GM12878 (cell line): ENCODE results near the gene IL15. TPM values are rescaled to one million over a fixed set of nuclear protein-coding genes. Genes with fewer than 3 reads are reported as not detected.

Experiments
- ATAC-seq: fragments of 200-7000 bp; cut with Tn5 transposase; 3 replicates; pipeline ENCODE4 v1.9.1; 2020; ENCODE audit warnings: mild to moderate bottlenecking, moderate library complexity
- BruUV-seq: library from RNA; stranded (reverse); fragments of 400-500 nt; replicated peaks from 2 replicates; lab custom pipeline; 2021; lab: Mats Ljungman, UMichigan
- CTCF ChIA-PET: fragments of 300-600 bp; sonication (Branson Sonifier 250); formaldehyde crosslinking; extraction: SDS; loops from one replicate; lab custom pipeline; 2021; ENCODE audit warnings: inconsistent platforms; lab: Yijun Ruan, JAX
- POLR2A ChIA-PET: fragments of 350-600 bp; formaldehyde crosslinking; extraction: SDS; loops from one replicate; lab custom pipeline; 2021; ENCODE audit warnings: inconsistent platforms; lab: Charles Lee
- RAD21 ChIA-PET: fragments of 300-600 bp; sonication (Branson Sonifier 250); formaldehyde crosslinking; loops from one replicate; lab custom pipeline; 2023; ENCODE audit warnings: antibody characterized with exemption; ENCODE audit not compliant: unreplicated experiment; lab: Charles Lee
- SMC1A ChIA-PET: fragments of 300-600 bp; sonication (Branson Sonifier 250); formaldehyde crosslinking; loops from one replicate; lab custom pipeline; 2023; ENCODE audit not compliant: unreplicated experiment, uncharacterized antibody; lab: Charles Lee
- DNase-seq: peaks from one replicate; pipeline ENCODE4 v3.0.0-alpha.2; 2011; ENCODE audit warnings: low read depth, low spot score
- FAIRE-seq: peaks from 3 replicates; lab custom pipeline; 2011; peaks lifted over from hg19 to GRCh38; lab: Jason Lieb, UNC
- H2AFZ ChIP-seq: 2 replicates; pipeline ENCODE4 v1.6.0; 2011; ENCODE audit warnings: low read depth, low read length, control low read depth; ENCODE audit not compliant: control insufficient read depth
- H3K27ac ChIP-seq: 2 replicates; pipeline ENCODE4 v1.5.1; 2011; ENCODE audit warnings: control low read depth; ENCODE audit not compliant: control insufficient read depth, insufficient read depth
- H3K27me3 ChIP-seq, 2 experiments: replicated peaks in 1 of 2; 2 replicates each; pipeline versions ENCODE4 v1.6.0 to v1.6.1; 2011; ENCODE audit warnings: low read length in 1 of 2; ENCODE audit not compliant: control insufficient read depth in 2 of 2, insufficient read depth in 2 of 2
- H3K36me3 ChIP-seq, 2 experiments: 2 replicates each; pipeline ENCODE4 v1.5.1; 2011; ENCODE audit warnings: low read length in 1 of 2; ENCODE audit not compliant: control insufficient read depth in 2 of 2, insufficient read depth in 2 of 2
- H3K4me1 ChIP-seq: 2 replicates; pipeline ENCODE4 v1.6.1; 2011; ENCODE audit warnings: mild to moderate bottlenecking, low read length, moderate library complexity, mixed read lengths; ENCODE audit not compliant: control insufficient read depth, insufficient read depth
- H3K4me2 ChIP-seq: 2 replicates; pipeline ENCODE4 v1.6.0; 2011; ENCODE audit warnings: control low read depth; ENCODE audit not compliant: control insufficient read depth, insufficient read depth
- H3K4me3 ChIP-seq: fragments of 200-600 bp; sonication (generic); 2 replicates; pipeline ENCODE4 v1.5.1; 2016
- H3K79me2 ChIP-seq: 2 replicates; pipeline ENCODE4 v1.6.0; 2011; ENCODE audit warnings: low read length; ENCODE audit not compliant: control insufficient read depth, insufficient read depth
- H3K9ac ChIP-seq: 2 replicates; pipeline ENCODE4 v1.8.0; 2011; ENCODE audit warnings: low read length, control low read depth, mixed read lengths; ENCODE audit not compliant: control insufficient read depth, insufficient read depth
- H3K9me3 ChIP-seq: replicated peaks from 3 replicates; pipeline ENCODE4 v1.5.1; 2011; ENCODE audit warnings: mild to moderate bottlenecking, low read length; ENCODE audit not compliant: control insufficient read depth, insufficient read depth
- H4K20me1 ChIP-seq: 2 replicates; pipeline ENCODE4 v1.6.0; 2011; ENCODE audit not compliant: control insufficient read depth, insufficient read depth
- BRCA1 ChIP-seq: IDR thresholded peaks from 2 replicates; pipeline ENCODE4 v1.6.1; 2011; ENCODE audit warnings: low read depth, low read length, improper control_type of control experiment
- MTA3 ChIP-seq: IDR thresholded peaks from 2 replicates; pipeline ENCODE4 v1.6.1; 2012; ENCODE audit warnings: low read length, inconsistent platforms, borderline replicate concordance
- POU2F2 ChIP-seq: IDR thresholded peaks from 3 replicates; pipeline ENCODE4 v1.6.1; 2011; ENCODE audit warnings: low read depth, mild to moderate bottlenecking, low read length, borderline replicate concordance
- RAD51 ChIP-seq: fragments of 450-650 bp; IDR thresholded peaks from 2 replicates; pipeline ENCODE4 v1.6.1; 2016; ENCODE audit warnings: moderate library complexity, mild to moderate bottlenecking, inconsistent platforms
- RCOR1 ChIP-seq: conservative IDR thresholded peaks from 2 replicates; pipeline ENCODE4 v1.6.1; 2012; ENCODE audit warnings: low read depth, low read length, improper control_type of control experiment
- SPI1 ChIP-seq: IDR thresholded peaks from 2 replicates; pipeline ENCODE4 v1.6.1; 2011; ENCODE audit warnings: low read depth, mild to moderate bottlenecking, low read length, moderate library complexity, borderline replicate concordance; ENCODE audit not compliant: insufficient read depth
- WGBS: methylation state at CpG from one replicate; pipeline ENCODE4 v1.1.6; 2016; ENCODE audit warnings: low lambda C conversion rate; ENCODE audit not compliant: insufficient replicate concordance, insufficient coverage; ENCODE audit errors: missing lambda C conversion rate; 5-methylcytosine and 5-hydroxymethylcytosine counted together
- in situ Hi-C: fragments of 300-500 bp; cut with MboI; formaldehyde crosslinking; loops from 9 replicates; pipeline ENCODE4 v1.14.3; 2018; ENCODE audit warnings: mixed read lengths
- intact Hi-C: fragments of 100-400 bp; cut with micrococcal nuclease; formaldehyde crosslinking; loops from one replicate; pipeline ENCODE4 v1.14.2; 2022; ENCODE audit not compliant: unreplicated experiment
- polyA plus RNA-seq, 11 experiments: library from polyadenylated mRNA; depleted of rRNA in 4 of 11; unstranded in 6 of 11; stranded (reverse) in 5 of 11; fragments of >200 nt; fragmentation: Nextera tagmentation in 4 of 11; fragmentation: Illumina TruSeq in 1 of 11; extraction: Ambion mirVana in 4 of 11; extraction: Trizol in 1 of 11; gene quantifications; 1 replicate in 1 of 11; 2 replicates in 10 of 11; pipeline versions ENCODE4 v1.2.1 to v1.2.3, GENCODE V29; 2011 to 2016; ENCODE audit warnings: inconsistent platforms in 2 of 11, missing spikeins in 2 of 11, low read depth in 1 of 11
- total RNA-seq, 4 experiments: library from RNA; depleted of rRNA in 3 of 4; stranded (reverse); fragments of >200 nt in 3 of 4; fragmentation: Illumina TruSeq in 1 of 4; extraction: Trizol in 1 of 4; gene quantifications; 2 replicates each; pipeline versions ENCODE4 v1.2.1 to v1.2.3, GENCODE V29; 2013 to 2021
- TF ChIP-seq, protein P1 (sequence below): fragments of 450-650 bp; formaldehyde crosslinking; IDR thresholded peaks from 2 replicates; pipeline ENCODE4 v1.4.0; 2022; ENCODE audit warnings: mild to moderate bottlenecking, moderate library complexity

IL15 gene
- total and polyA plus RNA-seq, 10 of the 15 experiments (the other 5 are each of a cell fraction or from before 2014, with no cell fraction given): 6.0 to 11.4 (median 8.2) TPM

DNA sequence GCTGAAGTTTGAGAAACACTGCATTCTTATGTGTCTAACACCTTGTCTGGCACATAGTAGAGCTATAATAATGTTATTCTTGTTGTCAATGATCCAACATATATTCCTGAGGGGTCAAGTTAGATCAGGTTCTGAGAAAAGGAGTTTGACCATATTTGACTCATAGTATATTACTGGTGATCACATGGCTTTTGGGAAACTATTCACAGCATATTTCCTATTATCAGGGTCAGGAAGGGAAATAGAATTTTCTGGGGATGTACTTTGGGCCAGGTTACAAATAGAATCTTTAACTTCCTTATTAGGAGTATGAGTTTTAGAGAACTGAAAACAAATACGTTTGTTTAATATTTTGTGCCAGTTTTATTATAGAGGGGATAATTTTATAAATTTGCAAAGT, 11.6 kb downstream of the IL15 start:
- in situ Hi-C loops: no loop called here
- WGBS: 4% methylated on average over 1 of the region's 1 CpG
- no peaks in the 10 kb centered on the region; the same call in 1 of the 2 replicates for H3K4me1 ChIP-seq
- ChIA-PET RAD21 (interaction anchor here (1.7 to 2.0 kb wide), 2 partner anchors 10 to 11 kb away, joined by 6 to 8 read pairs; partner anchors contain the start of gene IL15), CTCF (interaction anchor here (2.1 kb wide), 1 partner anchor 11 kb away, joined by 13 read pairs; the partner anchor contains the start of gene IL15), POLR2A (interaction anchor here (1.2 kb wide), 1 partner anchor 11 kb away, joined by 4 read pairs; the partner anchor contains the start of gene IL15), SMC1A (interaction anchor here (1.2 to 2.7 kb wide), 4 partner anchors 10 to 16 kb away, joined by 4 to 22 read pairs (median 6); partner anchors contain the start of gene IL15)
- H3K27ac ChIP-seq: no peak overlapping the region
- no peak overlapping the region for H3K9ac ChIP-seq
- H4K20me1 ChIP-seq: no peaks in the 10 kb centered on the region
- BruUV-seq: no TSS peak
- DNase-seq (no peak), ATAC-seq (no peak), FAIRE-seq (no peak)
- no peak overlapping the region for H2AFZ ChIP-seq
- no peaks in the 10 kb centered on the region; the same call in 1 of the 3 replicates for H3K9me3 ChIP-seq
- intact Hi-C loops: no loop called here
- H3K36me3 ChIP-seq: no peaks in the 10 kb centered on the region; a peak in 1 of 4 replicates
- H3K27me3 ChIP-seq: no peaks in the 10 kb centered on the region
- no peak overlapping the region for H3K4me3 ChIP-seq
- H3K4me2 ChIP-seq: no peak overlapping the region
- TF ChIP-seq SPI1 (peak; percentile 22; the same call in 1 of the 2 replicates), POU2F2 (no peak)
- peaks cover 49% of the 10 kb centered on the region for H3K79me2 ChIP-seq

DNA sequence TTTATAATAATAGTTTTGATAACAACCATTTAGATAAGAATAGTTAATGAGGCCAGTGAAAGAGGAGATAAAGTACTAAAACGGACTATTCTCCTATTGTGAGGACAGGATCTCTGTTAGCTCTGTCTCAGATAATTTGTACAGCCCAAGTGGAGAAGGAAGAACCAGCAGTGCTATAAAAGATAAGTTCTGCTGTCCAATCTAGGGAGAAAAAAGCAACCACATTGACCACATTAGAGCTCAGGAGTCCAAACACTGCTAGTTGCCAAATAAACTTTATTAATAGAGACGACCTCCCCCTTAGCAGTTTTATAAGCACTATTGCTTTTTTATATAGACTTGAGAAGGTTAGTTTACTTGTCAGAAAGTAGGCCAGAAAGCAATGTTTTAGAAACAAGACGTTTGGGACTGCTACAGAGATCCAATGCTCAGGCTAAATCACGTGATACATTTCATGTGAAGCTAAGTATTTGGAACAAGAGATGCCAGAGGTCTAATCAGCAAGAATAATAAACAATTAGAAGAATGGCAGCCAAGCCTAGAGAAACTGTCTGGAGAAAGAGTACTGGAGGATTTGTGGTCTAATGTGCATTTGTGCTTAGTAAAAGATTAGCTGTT, 15.9 kb downstream of the IL15 start:
- intact Hi-C loops: no loop called here
- Histone ChIP-seq H3K4me3 (no peak overlapping the region), H3K27me3 (no peaks in the 10 kb centered on the region), H3K27ac (no peak overlapping the region), H4K20me1 (no peaks in the 10 kb centered on the region), H3K79me2 (peaks cover 30% of the 10 kb centered on the region), H3K9ac (no peak overlapping the region), H3K9me3 (no peaks in the 10 kb centered on the region; the same call in 1 of the 3 replicates), H3K4me2 (no peak overlapping the region), H3K36me3 (no peaks in the 10 kb centered on the region; a peak in 1 of 4 replicates), H3K4me1 (no peaks in the 10 kb centered on the region), H2AFZ (no peak overlapping the region; the same call in 1 of the 2 replicates)
- RAD21 ChIA-PET: no interaction called here
- BruUV-seq: no TSS peak
- no peak; the same call in 2 of the 3 replicates for ATAC-seq
- POLR2A ChIA-PET: no interaction called here
- DNase-seq: no peak
- TF ChIP-seq RCOR1 (no peak), BRCA1 (no peak), MTA3 (no peak), RAD51 (peak; percentile 35; the same call in 1 of the 2 replicates)
- TF ChIP-seq, protein P1, sequence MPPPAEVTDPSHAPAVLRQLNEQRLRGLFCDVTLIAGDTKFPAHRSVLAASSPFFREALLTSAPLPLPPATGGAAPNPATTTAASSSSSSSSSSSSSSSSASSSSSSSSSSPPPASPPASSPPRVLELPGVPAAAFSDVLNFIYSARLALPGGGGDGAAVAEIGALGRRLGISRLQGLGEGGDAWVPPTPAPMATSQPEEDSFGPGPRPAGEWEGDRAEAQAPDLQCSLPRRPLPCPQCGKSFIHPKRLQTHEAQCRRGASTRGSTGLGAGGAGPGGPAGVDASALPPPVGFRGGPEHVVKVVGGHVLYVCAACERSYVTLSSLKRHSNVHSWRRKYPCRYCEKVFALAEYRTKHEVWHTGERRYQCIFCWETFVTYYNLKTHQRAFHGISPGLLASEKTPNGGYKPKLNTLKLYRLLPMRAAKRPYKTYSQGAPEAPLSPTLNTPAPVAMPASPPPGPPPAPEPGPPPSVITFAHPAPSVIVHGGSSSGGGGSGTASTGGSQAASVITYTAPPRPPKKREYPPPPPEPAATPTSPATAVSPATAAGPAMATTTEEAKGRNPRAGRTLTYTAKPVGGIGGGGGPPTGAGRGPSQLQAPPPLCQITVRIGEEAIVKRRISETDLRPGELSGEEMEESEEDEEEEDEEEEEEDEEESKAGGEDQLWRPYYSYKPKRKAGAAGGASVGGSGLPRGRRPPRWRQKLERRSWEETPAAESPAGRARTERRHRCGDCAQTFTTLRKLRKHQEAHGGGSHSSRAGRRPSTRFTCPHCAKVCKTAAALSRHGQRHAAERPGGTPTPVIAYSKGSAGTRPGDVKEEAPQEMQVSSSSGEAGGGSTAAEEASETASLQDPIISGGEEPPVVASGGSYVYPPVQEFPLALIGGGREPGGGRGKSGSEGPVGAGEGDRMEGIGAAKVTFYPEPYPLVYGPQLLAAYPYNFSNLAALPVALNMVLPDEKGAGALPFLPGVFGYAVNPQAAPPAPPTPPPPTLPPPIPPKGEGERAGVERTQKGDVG (CRISPR knock-in tag): no peak
- in situ Hi-C loops: no loop called here
- CTCF ChIA-PET: interaction anchor here (1.5 kb wide), 2 partner anchors 10 to 23 kb away, joined by 4 read pairs; no protein-coding TSS in a partner anchor
- 33% methylated on average over 4 of the region's 4 CpGs for WGBS
- SMC1A ChIA-PET: interaction anchor here (1.2 kb wide), 1 partner anchor 345 kb away, joined by 3 read pairs; no protein-coding TSS in a partner anchor
- FAIRE-seq: no peak
